GM23338 (cell line): ENCODE measurements around the gene ADCY7.

Experiments used
- CTCF ChIP-seq, 2 experiments: fragments of 200-600 bp in 1 of 2; sonication (generic) in 1 of 2; conservative IDR thresholded peaks; 2 replicates each; pipeline versions ENCODE4 v1.5.1 to v1.6.1; 2016 to 2017; ENCODE audit warnings: antibody characterized with exemption in 2 of 2, low read depth in 2 of 2, mild to moderate bottlenecking in 2 of 2, moderate library complexity in 1 of 2
- NANOG ChIP-seq: IDR thresholded peaks from 2 replicates; pipeline ENCODE4 v1.6.1; 2016; ENCODE audit warnings: antibody characterized with exemption, borderline replicate concordance
- POLR2AphosphoS5 ChIP-seq: IDR thresholded peaks from 2 replicates; pipeline ENCODE4 v1.6.1; 2016; ENCODE audit warnings: antibody characterized with exemption, low read depth
- REST ChIP-seq: IDR thresholded peaks from one replicate; pipeline ENCODE4 v1.6.1; 2018; ENCODE audit warnings: antibody characterized with exemption; ENCODE audit not compliant: unreplicated experiment

- no peak for TF ChIP-seq CTCF (conservative IDR thresholded peaks at IDR 0.05; ENCODE audit: low read depth in 2 of 2)
- TF ChIP-seq NANOG = no peak
- no peak for TF ChIP-seq POLR2AphosphoS5
- no peak for TF ChIP-seq REST
Observed at GRCh38 chr16:50289950-50290764, 23.8 kb downstream of the ADCY7 start.
